NCI-H526 treated with DMSO at 0.1 percent for 48 hours (cell line): ENCODE data around the gene CLDND2.
A peak's percentile ranks its signal among the peaks of the same experiment; 100 is the strongest.
"Not testable (repeated sequence)": the region's sequence is repeated elsewhere in the genome, so short reads cannot be mapped to it uniquely, and the experiment has no call there.

ENCODE experiments used
- DNase-seq: peaks from one replicate; lab custom pipeline; 2025; lab: John Stamatoyannopoulos, UW

Gene CLDND2

GRCh38 chr19:51368366-51369282 is at the start of gene CLDND2:
TSS of gene CLDND2 (minus strand) at chr19:51369003. CDS start at chr19:51368577, 426 bp downstream.
- DNase-seq = no peak

- no peak for DNase-seq
Observed at GRCh38 chr19:51417810-51418157, 49.0 kb upstream of the CLDND2 start.

GRCh38 chr19:51417107-51417809 is 48.5 kb upstream of the CLDND2 start, which contains the start of gene SIGLEC10:
TSS of gene SIGLEC10 (minus strand) at chr19:51417642. CDS start at chr19:51417581, 61 bp downstream.
- no peak for DNase-seq

GRCh38 chr19:51416422-51416821 is 47.6 kb upstream of the CLDND2 start:
- not testable (repeated sequence) for DNase-seq

- DNase-seq = no peak
Observed at GRCh38 chr19:51415187-51415586, 46.4 kb upstream of the CLDND2 start.

GRCh38 chr19:51410950-51411748 is 42.3 kb upstream of the CLDND2 start:
- no peak for DNase-seq

GRCh38 chr19:51407511-51408131 is 38.8 kb upstream of the CLDND2 start:
- no peak for DNase-seq

GRCh38 chr19:51402117-51402516 is 33.3 kb upstream of the CLDND2 start:
- no peak for DNase-seq

GRCh38 chr19:51399936-51400335 is 31.1 kb upstream of the CLDND2 start:
- not testable (repeated sequence) for DNase-seq

GRCh38 chr19:51399231-51399630 is 30.4 kb upstream of the CLDND2 start:
- no peak for DNase-seq

GRCh38 chr19:51398096-51398704 is 29.4 kb upstream of the CLDND2 start:
- DNase-seq = peak; percentile 45

- not testable (repeated sequence) for DNase-seq
Observed at GRCh38 chr19:51397453-51397852, 28.6 kb upstream of the CLDND2 start.

GRCh38 chr19:51396175-51396574 is 27.4 kb upstream of the CLDND2 start:
- no peak for DNase-seq

- peak; percentile 99 for DNase-seq
Observed at GRCh38 chr19:51394050-51394836, 25.4 kb upstream of the CLDND2 start.

- DNase-seq = no peak
Observed at GRCh38 chr19:51392701-51393100, 23.9 kb upstream of the CLDND2 start.

- DNase-seq = no peak
Observed at GRCh38 chr19:51391073-51391611, 22.3 kb upstream of the CLDND2 start.

GRCh38 chr19:51389143-51389542 is 20.3 kb upstream of the CLDND2 start:
- no peak for DNase-seq

GRCh38 chr19:51387924-51388389 is 19.2 kb upstream of the CLDND2 start, which contains the start of gene LIM2:
TSS of gene LIM2 (minus strand) at chr19:51387974. CDS start at chr19:51387443, 531 bp downstream.
- DNase-seq = no peak

GRCh38 chr19:51386882-51387520 is 18.2 kb upstream of the CLDND2 start:
- DNase-seq = no peak
